ENCODE data around the gene PCDH15.

PCDH15 gene

DNA sequence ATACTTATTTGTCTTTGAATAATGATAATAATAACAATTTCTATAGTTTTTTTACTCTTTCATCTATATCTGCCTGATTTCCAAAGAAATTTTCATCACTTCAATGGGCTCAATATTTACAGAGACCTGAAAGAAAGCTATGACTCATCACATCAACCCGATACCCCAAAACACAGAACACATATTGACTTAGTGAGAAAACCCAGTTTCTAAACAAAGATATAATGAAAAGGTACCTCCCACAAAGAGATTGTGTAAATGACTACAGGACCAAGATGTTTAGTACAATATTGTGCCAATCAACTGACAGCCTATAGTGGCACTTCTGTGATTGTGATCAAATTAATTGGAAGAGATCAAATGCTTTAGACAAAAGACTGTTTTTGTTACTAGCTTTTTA is 133.9 kb downstream of the PCDH15 start:
- no peak overlapping the region for H3K4me3 ChIP-seq (ENCODE audit: low read length)
- TF ChIP-seq, protein P1, sequence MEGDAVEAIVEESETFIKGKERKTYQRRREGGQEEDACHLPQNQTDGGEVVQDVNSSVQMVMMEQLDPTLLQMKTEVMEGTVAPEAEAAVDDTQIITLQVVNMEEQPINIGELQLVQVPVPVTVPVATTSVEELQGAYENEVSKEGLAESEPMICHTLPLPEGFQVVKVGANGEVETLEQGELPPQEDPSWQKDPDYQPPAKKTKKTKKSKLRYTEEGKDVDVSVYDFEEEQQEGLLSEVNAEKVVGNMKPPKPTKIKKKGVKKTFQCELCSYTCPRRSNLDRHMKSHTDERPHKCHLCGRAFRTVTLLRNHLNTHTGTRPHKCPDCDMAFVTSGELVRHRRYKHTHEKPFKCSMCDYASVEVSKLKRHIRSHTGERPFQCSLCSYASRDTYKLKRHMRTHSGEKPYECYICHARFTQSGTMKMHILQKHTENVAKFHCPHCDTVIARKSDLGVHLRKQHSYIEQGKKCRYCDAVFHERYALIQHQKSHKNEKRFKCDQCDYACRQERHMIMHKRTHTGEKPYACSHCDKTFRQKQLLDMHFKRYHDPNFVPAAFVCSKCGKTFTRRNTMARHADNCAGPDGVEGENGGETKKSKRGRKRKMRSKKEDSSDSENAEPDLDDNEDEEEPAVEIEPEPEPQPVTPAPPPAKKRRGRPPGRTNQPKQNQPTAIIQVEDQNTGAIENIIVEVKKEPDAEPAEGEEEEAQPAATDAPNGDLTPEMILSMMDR (conservative IDR thresholded peaks at IDR 0.05; ENCODE audit: low read length), result no peak
- DNase-seq (ENCODE audit: low read depth), result no peak

DNA sequence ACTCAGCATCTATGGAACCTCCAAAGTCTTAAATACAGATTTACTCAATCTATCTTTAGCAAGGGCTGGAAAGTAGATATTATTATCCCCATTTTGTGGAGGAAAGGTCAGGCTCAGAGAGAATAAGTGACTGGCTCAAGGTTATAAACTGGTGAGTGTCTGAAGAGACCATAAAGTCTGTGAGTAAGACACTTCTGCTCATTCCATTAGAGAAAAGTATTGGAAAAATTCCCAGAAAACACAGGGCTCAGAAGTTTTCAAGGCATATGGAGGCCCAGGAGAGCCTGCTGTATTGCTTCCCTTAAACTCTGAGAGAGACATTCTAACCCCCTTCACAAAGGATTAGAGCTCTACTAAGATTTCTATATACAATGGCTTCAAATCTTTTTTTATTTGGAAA is 134.8 kb downstream of the PCDH15 start:
- TF ChIP-seq, protein P1 (conservative IDR thresholded peaks at IDR 0.05; ENCODE audit: low read length), result no peak
- no peak overlapping the region for H3K4me3 ChIP-seq (ENCODE audit: low read length)
- no peak for DNase-seq (ENCODE audit: low read depth)

DNA sequence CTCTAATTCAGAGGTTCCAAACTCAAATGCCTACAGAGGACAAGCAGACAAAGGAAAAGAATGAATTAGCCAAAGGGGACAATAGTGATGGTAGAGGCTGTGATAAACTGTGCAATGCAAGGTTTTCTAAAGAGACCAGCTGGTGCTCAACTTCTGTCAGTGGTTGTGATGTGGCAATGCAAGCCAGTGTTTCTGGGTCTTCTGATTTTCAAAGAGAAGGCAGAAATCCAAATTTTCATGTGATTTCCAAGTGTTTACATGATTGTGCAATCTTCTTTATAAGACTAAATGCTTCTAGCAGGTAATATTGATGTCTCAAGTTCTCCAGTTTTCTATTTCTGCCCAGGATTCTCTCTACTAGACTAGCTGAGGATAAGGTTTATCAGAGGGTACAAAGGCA is 135.9 kb downstream of the PCDH15 start:
- no peak for DNase-seq (ENCODE audit: low read depth)
- no peak overlapping the region for H3K4me3 ChIP-seq (ENCODE audit: low read length)
- TF ChIP-seq, protein P1 (conservative IDR thresholded peaks at IDR 0.05; ENCODE audit: low read length), result no peak

DNA sequence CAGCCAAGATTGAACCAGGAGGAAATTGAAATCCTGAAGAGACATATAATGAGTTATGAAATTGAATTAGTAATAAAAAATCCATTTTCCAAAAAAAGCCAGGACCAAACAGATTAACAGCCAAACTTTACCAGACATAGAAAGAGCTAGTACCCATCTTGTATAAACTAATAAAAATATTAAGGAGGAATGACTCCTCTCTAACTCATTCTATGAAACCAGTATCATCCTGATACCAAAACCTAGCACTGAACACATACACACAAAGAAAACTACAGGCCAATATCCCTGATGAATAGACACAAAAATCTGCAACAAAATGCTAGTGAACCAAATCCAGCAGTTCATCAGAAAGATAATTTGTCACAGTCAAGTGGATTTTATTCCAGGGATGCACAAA is 140.6 kb downstream of the PCDH15 start:
- DNase-seq (ENCODE audit: low read depth), result no peak
- TF ChIP-seq, protein P1 (conservative IDR thresholded peaks at IDR 0.05; ENCODE audit: low read length), result no peak
- H3K4me3 ChIP-seq (ENCODE audit: low read length), result no peak overlapping the region

DNA sequence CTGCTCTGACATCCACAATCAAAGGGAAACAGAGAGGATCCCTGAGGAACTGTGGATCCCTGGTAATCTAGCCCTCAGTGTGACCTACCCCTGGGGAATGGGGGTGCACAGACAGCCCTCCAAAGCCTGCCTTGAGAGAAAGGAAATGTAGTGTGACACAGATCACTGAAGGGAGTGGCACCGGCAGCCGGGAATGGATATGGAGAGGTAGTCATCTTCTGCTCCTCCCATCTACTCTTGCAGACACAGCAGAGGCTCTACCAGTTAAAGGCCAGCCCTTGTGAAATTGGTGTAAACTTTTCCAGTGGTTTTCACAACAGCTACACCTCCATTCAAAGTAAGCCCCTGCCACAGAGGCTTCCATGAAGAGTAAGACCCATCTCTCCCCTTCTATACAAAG is 144.4 kb downstream of the PCDH15 start:
- DNase-seq (ENCODE audit: low read depth), result no peak
- TF ChIP-seq, protein P1 (conservative IDR thresholded peaks at IDR 0.05; ENCODE audit: low read length), result no peak
- H3K4me3 ChIP-seq (ENCODE audit: low read length), result no peak overlapping the region

DNA sequence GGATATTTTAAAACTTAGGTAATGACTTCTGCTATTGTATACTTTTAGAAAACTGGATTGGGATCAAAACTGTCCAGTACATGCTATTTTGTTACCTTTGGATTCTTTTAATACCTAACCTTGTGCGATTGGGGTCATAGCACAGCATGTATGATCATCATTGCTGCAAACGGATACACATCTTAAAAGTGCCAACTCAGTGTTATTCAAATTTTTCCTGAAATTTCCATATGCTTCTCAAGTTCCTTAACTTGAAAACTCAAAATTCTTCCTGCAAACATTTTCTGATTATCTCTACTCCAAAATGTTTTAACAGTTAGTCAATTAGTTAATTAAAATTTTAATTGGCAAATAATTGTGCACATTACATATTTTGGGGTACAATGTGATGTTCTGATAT is 147.5 kb downstream of the PCDH15 start:
- TF ChIP-seq, protein P1 (conservative IDR thresholded peaks at IDR 0.05; ENCODE audit: low read length), result no peak
- H3K4me3 ChIP-seq (ENCODE audit: low read length), result no peak overlapping the region
- DNase-seq (ENCODE audit: low read depth), result no peak

DNA sequence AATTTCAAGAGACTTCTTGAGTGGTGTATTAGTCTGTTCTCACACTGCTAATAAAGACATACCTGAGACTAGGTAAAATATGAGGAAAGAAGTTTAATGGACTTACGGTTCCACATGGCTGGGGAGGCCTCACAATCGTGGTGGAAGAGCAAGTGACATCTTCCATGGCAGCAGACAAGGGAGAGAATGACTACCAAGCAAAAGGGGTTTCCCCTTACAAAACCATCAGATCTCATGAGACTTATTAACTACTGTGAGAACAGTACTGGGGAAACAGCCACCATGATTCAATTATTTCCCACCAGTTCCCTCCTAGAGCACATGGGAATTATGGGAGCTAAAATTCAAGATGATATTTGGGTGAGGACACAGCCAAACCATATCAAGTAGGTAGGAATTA is 150.5 kb downstream of the PCDH15 start:
- H3K4me3 ChIP-seq (ENCODE audit: low read length), result no peak overlapping the region
- TF ChIP-seq, protein P1 (conservative IDR thresholded peaks at IDR 0.05; ENCODE audit: low read length), result no peak
- no peak for DNase-seq (ENCODE audit: low read depth)

Data from AG10803 (cell line).